ENCODE measurements around the gene LGALS12.

- no peak for TF ChIP-seq POLR2A (IDR thresholded peaks at IDR 0.05)
- TF ChIP-seq, protein P1, sequence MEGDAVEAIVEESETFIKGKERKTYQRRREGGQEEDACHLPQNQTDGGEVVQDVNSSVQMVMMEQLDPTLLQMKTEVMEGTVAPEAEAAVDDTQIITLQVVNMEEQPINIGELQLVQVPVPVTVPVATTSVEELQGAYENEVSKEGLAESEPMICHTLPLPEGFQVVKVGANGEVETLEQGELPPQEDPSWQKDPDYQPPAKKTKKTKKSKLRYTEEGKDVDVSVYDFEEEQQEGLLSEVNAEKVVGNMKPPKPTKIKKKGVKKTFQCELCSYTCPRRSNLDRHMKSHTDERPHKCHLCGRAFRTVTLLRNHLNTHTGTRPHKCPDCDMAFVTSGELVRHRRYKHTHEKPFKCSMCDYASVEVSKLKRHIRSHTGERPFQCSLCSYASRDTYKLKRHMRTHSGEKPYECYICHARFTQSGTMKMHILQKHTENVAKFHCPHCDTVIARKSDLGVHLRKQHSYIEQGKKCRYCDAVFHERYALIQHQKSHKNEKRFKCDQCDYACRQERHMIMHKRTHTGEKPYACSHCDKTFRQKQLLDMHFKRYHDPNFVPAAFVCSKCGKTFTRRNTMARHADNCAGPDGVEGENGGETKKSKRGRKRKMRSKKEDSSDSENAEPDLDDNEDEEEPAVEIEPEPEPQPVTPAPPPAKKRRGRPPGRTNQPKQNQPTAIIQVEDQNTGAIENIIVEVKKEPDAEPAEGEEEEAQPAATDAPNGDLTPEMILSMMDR (IDR thresholded peaks at IDR 0.05) = no peak
- no peak for TF ChIP-seq EP300 (IDR thresholded peaks at IDR 0.05)
- no peak for TF ChIP-seq POLR2AphosphoS5 (IDR thresholded peaks at IDR 0.05)
Measured at GRCh38 chr11:63505857-63506528, at the start of gene LGALS12.
